HEK293 (cell line): ENCODE measurements around the gene DENND1C.
A peak's percentile ranks its signal among the peaks of the same experiment; 100 is the strongest.

Experiments used
- BCL6B ChIP-seq: fragments of 450-650 bp; formaldehyde crosslinking; IDR thresholded peaks from 2 replicates; pipeline ENCODE4 v1.5.1; 2017; ENCODE audit warnings: missing biosample characterization, missing genetic modification characterization
- GLIS1 ChIP-seq: fragments of 450-650 bp; formaldehyde crosslinking; IDR thresholded peaks from 2 replicates; pipeline ENCODE4 v1.5.1; 2016; ENCODE audit warnings: missing biosample characterization, missing genetic modification characterization
- KLF17 ChIP-seq: fragments of 450-650 bp; formaldehyde crosslinking; IDR thresholded peaks from 2 replicates; pipeline ENCODE4 v1.5.1; 2016; ENCODE audit warnings: missing biosample characterization, missing genetic modification characterization
- OVOL3 ChIP-seq: fragments of 450-650 bp; formaldehyde crosslinking; IDR thresholded peaks from 2 replicates; pipeline ENCODE4 v1.5.1; 2016; ENCODE audit warnings: missing biosample characterization, missing genetic modification characterization
- SP2 ChIP-seq: fragments of 450-650 bp; formaldehyde crosslinking; IDR thresholded peaks from 2 replicates; pipeline ENCODE4 v1.5.1; 2016; ENCODE audit warnings: missing biosample characterization, missing genetic modification characterization
- ZBTB1 ChIP-seq: fragments of 450-650 bp; formaldehyde crosslinking; IDR thresholded peaks from 2 replicates; pipeline ENCODE4 v1.5.1; 2016; ENCODE audit warnings: missing biosample characterization, missing genetic modification characterization
- ZBTB21 ChIP-seq: fragments of 450-650 bp; formaldehyde crosslinking; IDR thresholded peaks from 2 replicates; pipeline ENCODE4 v1.5.1; 2017; ENCODE audit warnings: missing biosample characterization, missing genetic modification characterization
- ZNF174 ChIP-seq: fragments of 450-650 bp; formaldehyde crosslinking; IDR thresholded peaks from 2 replicates; pipeline ENCODE4 v1.5.0; 2017; ENCODE audit warnings: missing biosample characterization, mild to moderate bottlenecking, missing genetic modification characterization
- ZNF433 ChIP-seq: fragments of 450-650 bp; formaldehyde crosslinking; IDR thresholded peaks from 2 replicates; pipeline ENCODE4 v1.5.1; 2016; ENCODE audit warnings: missing biosample characterization, missing genetic modification characterization, low read depth
- ZNF488 ChIP-seq: fragments of 450-650 bp; formaldehyde crosslinking; IDR thresholded peaks from 2 replicates; pipeline ENCODE4 v1.5.1; 2016; ENCODE audit warnings: missing biosample characterization, missing genetic modification characterization
- ZNF549 ChIP-seq: fragments of 450-650 bp; IDR thresholded peaks from 2 replicates; pipeline ENCODE4 v1.5.1; 2018; ENCODE audit warnings: missing biosample characterization, missing genetic modification characterization, mild to moderate bottlenecking, inconsistent platforms, moderate library complexity
- ZNF560 ChIP-seq: fragments of 450-650 bp; formaldehyde crosslinking; IDR thresholded peaks from 2 replicates; pipeline ENCODE4 v1.5.1; 2017; ENCODE audit warnings: missing biosample characterization, missing genetic modification characterization, borderline replicate concordance
- ZNF629 ChIP-seq: fragments of 450-650 bp; formaldehyde crosslinking; IDR thresholded peaks from 2 replicates; pipeline ENCODE4 v1.5.1; 2017; ENCODE audit warnings: missing biosample characterization, missing genetic modification characterization
- ZNF645 ChIP-seq: fragments of 450-650 bp; formaldehyde crosslinking; IDR thresholded peaks from 2 replicates; pipeline ENCODE4; 2016; ENCODE audit warnings: missing biosample characterization, missing genetic modification characterization
- ZNF660 ChIP-seq: fragments of 450-650 bp; IDR thresholded peaks from 2 replicates; pipeline ENCODE4 v1.5.1; 2018; ENCODE audit warnings: missing biosample characterization, mild to moderate bottlenecking, missing genetic modification characterization
- ZNF670 ChIP-seq: fragments of 450-650 bp; formaldehyde crosslinking; IDR thresholded peaks from 2 replicates; pipeline ENCODE4 v1.5.1; 2016; ENCODE audit warnings: missing biosample characterization, missing genetic modification characterization, low read depth
- TF ChIP-seq, protein P1 (sequence below): fragments of 450-650 bp; formaldehyde crosslinking; IDR thresholded peaks from 2 replicates; pipeline ENCODE4 v1.5.1; 2016; ENCODE audit warnings: missing biosample characterization, missing genetic modification characterization, borderline replicate concordance
- TF ChIP-seq, protein P2 (sequence below): fragments of 450-650 bp; formaldehyde crosslinking; conservative IDR thresholded peaks from 2 replicates; pipeline ENCODE4 v1.5.1; 2016; ENCODE audit warnings: low read depth, missing biosample characterization, missing genetic modification characterization
- TF ChIP-seq, protein P3 (sequence below): sonication (generic); formaldehyde crosslinking; IDR thresholded peaks from 2 replicates; pipeline ENCODE4 v1.8.1; 2022; ENCODE audit warnings: mild to moderate bottlenecking, moderate library complexity, missing genetic modification reagents
- TF ChIP-seq, protein P4 (sequence below): fragments of 450-650 bp; IDR thresholded peaks from 2 replicates; pipeline ENCODE4 v1.5.1; 2018; ENCODE audit warnings: missing biosample characterization, missing genetic modification characterization

DENND1C gene

GRCh38 chr19:6459262-6460098 lies 22.1 kb downstream of the DENND1C start, which contains the start of gene SLC25A23 (continued):
- TF ChIP-seq, protein P1, sequence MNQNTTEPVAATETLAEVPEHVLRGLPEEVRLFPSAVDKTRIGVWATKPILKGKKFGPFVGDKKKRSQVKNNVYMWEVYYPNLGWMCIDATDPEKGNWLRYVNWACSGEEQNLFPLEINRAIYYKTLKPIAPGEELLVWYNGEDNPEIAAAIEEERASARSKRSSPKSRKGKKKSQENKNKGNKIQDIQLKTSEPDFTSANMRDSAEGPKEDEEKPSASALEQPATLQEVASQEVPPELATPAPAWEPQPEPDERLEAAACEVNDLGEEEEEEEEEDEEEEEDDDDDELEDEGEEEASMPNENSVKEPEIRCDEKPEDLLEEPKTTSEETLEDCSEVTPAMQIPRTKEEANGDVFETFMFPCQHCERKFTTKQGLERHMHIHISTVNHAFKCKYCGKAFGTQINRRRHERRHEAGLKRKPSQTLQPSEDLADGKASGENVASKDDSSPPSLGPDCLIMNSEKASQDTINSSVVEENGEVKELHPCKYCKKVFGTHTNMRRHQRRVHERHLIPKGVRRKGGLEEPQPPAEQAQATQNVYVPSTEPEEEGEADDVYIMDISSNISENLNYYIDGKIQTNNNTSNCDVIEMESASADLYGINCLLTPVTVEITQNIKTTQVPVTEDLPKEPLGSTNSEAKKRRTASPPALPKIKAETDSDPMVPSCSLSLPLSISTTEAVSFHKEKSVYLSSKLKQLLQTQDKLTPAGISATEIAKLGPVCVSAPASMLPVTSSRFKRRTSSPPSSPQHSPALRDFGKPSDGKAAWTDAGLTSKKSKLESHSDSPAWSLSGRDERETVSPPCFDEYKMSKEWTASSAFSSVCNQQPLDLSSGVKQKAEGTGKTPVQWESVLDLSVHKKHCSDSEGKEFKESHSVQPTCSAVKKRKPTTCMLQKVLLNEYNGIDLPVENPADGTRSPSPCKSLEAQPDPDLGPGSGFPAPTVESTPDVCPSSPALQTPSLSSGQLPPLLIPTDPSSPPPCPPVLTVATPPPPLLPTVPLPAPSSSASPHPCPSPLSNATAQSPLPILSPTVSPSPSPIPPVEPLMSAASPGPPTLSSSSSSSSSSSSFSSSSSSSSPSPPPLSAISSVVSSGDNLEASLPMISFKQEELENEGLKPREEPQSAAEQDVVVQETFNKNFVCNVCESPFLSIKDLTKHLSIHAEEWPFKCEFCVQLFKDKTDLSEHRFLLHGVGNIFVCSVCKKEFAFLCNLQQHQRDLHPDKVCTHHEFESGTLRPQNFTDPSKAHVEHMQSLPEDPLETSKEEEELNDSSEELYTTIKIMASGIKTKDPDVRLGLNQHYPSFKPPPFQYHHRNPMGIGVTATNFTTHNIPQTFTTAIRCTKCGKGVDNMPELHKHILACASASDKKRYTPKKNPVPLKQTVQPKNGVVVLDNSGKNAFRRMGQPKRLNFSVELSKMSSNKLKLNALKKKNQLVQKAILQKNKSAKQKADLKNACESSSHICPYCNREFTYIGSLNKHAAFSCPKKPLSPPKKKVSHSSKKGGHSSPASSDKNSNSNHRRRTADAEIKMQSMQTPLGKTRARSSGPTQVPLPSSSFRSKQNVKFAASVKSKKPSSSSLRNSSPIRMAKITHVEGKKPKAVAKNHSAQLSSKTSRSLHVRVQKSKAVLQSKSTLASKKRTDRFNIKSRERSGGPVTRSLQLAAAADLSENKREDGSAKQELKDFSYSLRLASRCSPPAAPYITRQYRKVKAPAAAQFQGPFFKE = 0 out of 2 replicates have a peak, but pooled peaks have one; percentile 27
- TF ChIP-seq OVOL3 (tag by site-specific recombination) (no peak), ZNF645 (no peak), BCL6B (tag by site-specific recombination) (no peak), GLIS1 (tag by site-specific recombination) (no peak), ZNF670 (no peak), KLF17 (tag by site-specific recombination) (no peak), ZNF629 (no peak), ZBTB1 (tag by site-specific recombination) (peak; percentile 8; the same call in 1 of the 2 replicates), ZNF660 (tag by site-specific recombination) (no peak), ZNF549 (tag by site-specific recombination) (no peak), ZNF174 (no peak), ZBTB21 (tag by site-specific recombination) (no peak), SP2 (no peak), ZNF488 (tag by site-specific recombination) (no peak), ZNF433 (no peak), ZNF560 (tag by site-specific recombination) (no peak)
- TF ChIP-seq, protein P2, sequence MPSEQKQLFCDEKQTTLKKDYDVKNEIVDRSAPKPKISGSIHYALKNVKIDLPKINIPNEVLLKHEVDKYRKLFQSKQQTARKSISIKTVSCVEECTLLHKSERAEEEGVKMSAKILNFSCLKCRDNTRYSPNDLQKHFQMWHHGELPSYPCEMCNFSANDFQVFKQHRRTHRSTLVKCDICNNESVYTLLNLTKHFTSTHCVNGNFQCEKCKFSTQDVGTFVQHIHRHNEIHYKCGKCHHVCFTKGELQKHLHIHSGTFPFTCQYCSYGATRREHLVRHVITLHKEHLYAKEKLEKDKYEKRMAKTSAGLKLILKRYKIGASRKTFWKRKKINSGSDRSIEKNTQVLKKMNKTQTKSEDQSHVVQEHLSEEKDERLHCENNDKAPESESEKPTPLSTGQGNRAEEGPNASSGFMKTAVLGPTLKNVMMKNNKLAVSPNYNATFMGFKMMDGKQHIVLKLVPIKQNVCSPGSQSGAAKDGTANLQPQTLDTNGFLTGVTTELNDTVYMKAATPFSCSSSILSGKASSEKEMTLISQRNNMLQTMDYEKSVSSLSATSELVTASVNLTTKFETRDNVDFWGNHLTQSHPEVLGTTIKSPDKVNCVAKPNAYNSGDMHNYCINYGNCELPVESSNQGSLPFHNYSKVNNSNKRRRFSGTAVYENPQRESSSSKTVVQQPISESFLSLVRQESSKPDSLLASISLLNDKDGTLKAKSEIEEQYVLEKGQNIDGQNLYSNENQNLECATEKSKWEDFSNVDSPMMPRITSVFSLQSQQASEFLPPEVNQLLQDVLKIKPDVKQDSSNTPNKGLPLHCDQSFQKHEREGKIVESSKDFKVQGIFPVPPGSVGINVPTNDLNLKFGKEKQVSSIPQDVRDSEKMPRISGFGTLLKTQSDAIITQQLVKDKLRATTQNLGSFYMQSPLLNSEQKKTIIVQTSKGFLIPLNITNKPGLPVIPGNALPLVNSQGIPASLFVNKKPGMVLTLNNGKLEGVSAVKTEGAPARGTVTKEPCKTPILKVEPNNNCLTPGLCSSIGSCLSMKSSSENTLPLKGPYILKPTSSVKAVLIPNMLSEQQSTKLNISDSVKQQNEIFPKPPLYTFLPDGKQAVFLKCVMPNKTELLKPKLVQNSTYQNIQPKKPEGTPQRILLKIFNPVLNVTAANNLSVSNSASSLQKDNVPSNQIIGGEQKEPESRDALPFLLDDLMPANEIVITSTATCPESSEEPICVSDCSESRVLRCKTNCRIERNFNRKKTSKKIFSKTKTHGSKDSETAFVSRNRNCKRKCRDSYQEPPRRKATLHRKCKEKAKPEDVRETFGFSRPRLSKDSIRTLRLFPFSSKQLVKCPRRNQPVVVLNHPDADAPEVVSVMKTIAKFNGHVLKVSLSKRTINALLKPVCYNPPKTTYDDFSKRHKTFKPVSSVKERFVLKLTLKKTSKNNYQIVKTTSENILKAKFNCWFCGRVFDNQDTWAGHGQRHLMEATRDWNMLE = no peak
- TF ChIP-seq, protein P3, sequence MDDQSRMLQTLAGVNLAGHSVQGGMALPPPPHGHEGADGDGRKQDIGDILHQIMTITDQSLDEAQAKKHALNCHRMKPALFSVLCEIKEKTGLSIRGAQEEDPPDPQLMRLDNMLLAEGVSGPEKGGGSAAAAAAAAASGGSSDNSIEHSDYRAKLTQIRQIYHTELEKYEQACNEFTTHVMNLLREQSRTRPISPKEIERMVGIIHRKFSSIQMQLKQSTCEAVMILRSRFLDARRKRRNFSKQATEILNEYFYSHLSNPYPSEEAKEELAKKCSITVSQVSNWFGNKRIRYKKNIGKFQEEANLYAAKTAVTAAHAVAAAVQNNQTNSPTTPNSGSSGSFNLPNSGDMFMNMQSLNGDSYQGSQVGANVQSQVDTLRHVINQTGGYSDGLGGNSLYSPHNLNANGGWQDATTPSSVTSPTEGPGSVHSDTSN (CRISPR knock-in tag) = no peak
- TF ChIP-seq, protein P4, sequence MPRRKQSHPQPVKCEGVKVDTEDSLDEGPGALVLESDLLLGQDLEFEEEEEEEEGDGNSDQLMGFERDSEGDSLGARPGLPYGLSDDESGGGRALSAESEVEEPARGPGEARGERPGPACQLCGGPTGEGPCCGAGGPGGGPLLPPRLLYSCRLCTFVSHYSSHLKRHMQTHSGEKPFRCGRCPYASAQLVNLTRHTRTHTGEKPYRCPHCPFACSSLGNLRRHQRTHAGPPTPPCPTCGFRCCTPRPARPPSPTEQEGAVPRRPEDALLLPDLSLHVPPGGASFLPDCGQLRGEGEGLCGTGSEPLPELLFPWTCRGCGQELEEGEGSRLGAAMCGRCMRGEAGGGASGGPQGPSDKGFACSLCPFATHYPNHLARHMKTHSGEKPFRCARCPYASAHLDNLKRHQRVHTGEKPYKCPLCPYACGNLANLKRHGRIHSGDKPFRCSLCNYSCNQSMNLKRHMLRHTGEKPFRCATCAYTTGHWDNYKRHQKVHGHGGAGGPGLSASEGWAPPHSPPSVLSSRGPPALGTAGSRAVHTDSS = no peak; the same call in 1 of the 2 replicates
